HG02642 (cell line): ENCODE data around the gene PDXP.
A peak's percentile ranks its signal among the peaks of the same experiment; 100 is the strongest.
"Not testable (repeated sequence)": the region's sequence is repeated elsewhere in the genome, so short reads cannot be mapped to it uniquely, and the experiment has no call there.

ENCODE experiments used
- ATAC-seq: cut with Tn5 transposase; IDR thresholded peaks from one replicate; pipeline ENCODE4 v1.9.1; 2021; ENCODE audit warnings: mild to moderate bottlenecking; ENCODE audit not compliant: unreplicated experiment, poor library complexity

The PDXP gene

GRCh38 chr22:37641561-37641949, 17.0 kb upstream of the PDXP start:
- ATAC-seq, result no peak

GRCh38 chr22:37643225-37643847, 15.2 kb upstream of the PDXP start:
- peak; percentile 53 for ATAC-seq

DNA sequence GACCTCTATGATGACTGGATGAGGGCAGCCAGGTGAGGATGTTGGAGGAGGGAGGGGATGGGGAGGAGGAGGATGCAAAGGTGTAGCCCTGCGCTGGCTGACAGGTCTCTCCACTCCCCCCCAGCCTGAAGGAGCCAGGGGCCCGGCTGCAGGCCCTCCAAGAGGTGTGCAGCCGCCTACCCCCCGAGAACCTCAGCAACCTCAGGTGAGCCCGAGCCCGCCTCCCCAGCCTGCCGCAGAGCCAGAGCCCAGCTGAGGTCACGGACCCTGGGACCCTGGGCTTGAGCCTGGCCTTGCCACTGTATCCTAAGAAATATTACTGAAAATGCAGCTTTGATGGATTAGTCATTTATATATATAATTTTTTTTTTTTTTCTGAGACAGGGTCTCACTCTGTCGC, 11.2 kb upstream of the PDXP start:
- no peak for ATAC-seq

- ATAC-seq, result no peak
Measured at GRCh38 chr22:37647928-37648327, 10.6 kb upstream of the PDXP start.

DNA sequence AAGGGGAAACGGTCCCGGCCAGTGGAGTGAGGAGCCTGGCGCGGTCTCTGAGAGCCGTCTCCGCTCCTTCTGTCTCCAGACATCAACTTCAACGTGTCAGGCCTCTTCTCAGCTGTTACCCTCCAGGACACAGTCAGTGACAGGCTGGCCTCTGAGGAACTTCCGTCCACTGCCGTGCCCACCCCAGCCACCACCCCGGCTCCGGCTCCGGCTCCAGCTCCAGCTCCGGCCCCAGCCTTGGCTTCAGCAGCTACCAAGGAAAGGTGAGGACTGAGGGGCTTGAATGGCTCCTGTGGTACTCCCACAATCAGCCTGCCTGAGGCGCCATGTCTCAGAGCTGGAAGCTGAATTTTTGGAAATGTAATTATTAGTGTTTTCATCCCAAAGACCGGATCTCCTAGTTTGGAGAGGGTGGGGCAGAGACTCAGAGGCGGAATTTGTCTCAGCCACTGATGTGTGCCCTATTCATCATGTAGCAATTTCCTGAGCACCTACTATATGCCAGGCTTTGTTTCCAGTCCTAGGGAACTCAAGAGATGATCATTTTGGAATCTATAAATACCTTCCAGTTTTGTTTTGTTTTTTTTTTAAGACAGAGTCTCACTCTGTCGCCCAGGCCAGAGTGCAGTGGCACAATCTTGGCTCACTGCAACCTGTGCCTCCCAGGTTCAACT, 7.9 kb upstream of the PDXP start:
- no peak for ATAC-seq

DNA sequence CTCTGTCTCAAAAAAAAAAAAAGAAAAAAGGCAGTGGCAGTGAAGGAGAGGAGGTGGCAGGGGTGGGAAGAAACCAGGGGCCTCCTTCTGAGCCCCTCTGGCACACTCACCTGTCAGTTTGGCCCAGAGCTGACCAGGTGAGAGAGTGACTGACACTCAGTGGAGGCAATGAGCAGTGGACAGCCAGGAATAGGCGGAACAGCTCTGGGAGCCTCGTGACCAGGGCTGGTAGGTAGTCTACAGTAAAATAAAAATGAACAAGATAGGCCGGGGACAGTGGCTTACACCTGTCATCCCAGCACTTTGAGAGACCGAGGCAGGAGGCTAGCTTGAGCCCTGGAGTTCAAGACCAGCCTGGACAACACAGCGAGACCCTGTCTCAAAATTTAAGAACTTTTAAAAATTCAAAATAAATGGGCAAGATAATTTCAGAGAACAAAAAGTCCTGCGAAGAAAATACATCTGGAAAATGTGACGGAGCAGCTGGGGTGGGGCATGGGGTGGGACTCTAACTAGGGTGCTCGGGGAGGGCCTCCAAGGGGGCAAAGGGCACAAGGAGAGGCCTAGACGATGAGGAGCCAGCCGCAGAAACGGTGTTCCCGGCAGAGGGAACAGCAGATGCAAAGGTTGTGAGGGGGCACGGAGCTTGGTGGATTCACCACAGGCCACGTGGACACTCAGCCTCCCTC, 3.8 kb upstream of the PDXP start:
- ATAC-seq, result no peak

DNA sequence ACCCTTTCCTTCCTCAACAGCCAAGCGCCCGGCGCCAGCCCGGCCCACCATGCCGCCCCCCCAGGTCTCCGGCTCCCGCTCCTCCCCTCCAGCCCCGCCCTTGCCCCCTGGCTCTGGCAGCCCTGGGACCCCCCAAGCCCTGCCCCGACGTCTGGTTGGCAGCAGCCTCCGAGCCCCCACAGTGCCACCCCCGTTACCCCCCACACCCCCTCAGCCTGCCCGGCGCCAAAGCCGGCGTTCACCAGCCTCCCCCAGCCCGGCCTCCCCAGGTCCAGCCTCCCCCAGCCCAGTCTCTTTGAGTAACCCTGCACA, 3.3 kb upstream of the PDXP start:
- ATAC-seq, result no peak

DNA sequence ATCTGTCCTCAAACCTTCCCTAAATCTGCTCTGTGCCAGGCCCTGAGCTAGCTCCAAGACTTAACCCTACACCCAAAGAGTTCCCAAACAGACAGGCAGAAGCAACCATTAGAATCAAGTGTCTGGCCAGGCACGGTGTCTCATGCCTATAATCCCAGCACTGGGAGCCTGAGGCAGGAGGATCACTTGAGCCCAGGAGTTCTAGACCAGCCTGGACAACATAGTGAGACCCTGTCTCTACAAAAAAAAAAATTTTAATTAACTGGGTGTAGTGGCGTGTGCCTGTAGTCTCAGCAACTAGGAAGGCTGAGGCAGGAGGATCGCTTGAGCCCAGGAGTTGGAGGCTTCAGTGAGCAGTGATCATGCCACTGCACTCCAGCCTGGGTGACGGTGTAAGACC, 1.9 kb upstream of the PDXP start:
- not testable (repeated sequence) for ATAC-seq

DNA sequence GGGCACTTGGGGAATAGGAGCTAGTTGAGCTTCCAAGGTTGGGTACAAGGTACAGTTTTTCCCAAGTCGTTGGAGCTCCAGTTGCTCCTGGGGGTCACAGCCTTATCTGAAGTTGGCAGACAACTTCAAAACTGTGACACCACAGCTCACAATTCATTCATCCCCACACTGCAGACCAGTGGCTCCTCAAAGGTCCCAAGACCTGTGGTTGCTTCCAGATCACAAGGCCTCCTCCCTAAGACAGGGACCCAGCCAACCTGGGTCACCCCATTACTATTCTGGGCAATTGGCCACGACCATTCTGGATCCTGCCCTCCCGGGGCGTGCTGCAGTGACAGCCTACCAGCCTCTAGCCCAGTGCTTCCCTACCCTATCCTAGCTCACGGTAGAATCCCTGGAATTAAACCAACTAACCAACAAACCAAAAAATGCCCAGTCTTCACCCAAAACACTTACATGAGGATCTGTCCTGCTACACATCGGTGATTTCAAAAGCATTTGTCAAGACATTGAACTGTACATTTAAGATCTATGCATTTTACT, 862 bp upstream of the PDXP start:
- ATAC-seq, result no peak

DNA sequence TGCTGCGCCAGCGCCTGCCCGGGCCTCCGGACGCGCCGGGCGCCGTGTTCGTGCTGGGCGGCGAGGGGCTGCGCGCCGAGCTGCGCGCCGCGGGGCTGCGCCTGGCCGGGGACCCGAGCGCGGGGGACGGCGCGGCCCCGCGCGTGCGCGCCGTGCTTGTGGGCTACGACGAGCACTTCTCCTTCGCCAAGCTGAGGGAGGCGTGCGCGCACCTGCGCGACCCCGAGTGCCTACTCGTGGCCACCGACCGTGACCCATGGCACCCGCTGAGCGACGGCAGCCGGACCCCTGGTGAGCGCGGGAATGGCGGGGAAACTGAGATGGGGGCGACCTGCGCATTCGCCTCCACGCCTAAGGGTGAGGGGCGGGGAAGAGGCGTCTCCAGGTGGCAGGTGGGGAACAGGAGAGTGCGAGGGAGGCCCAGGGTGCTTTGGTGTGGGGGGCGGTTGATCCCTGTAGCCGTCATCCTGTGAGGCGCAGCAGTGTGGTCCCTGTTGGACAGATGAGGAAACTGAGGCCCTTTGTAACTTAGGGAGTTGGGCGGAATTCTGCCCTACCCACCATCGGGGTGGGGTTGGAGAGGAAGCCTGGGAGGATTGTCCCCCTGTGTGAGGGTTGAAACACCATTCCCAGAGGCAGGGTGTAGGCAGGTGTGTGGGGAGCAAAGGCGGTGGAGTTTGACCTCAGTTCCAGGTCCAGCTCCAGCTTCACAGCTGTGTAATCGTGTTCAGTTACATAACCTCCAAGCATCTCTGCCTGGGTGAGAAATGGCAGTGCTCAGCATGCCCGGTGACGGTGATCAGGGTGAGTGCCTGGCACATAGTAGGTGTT, 758 bp downstream of the PDXP start:
- peak; percentile 23 for ATAC-seq

GRCh38 chr22:37659897-37660708, 1.6 kb downstream of the PDXP start:
- no peak for ATAC-seq

DNA sequence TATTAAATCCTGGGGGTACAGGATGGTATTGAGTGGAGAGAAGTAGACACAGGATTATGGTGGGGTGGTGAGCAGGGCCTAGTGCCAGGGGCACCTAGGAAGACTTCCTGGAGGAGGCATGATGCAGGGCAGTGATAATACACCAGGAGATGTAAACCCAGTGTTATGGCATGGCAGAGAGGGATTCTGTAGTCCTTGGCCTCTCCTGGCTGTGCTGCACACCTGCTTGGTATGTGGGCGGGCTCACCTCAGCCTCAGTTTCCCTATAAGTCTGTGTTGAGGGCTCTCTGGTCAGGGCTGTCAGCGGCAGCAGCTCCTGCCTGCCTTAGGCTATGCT, 2.2 kb downstream of the PDXP start:
- no peak for ATAC-seq

DNA sequence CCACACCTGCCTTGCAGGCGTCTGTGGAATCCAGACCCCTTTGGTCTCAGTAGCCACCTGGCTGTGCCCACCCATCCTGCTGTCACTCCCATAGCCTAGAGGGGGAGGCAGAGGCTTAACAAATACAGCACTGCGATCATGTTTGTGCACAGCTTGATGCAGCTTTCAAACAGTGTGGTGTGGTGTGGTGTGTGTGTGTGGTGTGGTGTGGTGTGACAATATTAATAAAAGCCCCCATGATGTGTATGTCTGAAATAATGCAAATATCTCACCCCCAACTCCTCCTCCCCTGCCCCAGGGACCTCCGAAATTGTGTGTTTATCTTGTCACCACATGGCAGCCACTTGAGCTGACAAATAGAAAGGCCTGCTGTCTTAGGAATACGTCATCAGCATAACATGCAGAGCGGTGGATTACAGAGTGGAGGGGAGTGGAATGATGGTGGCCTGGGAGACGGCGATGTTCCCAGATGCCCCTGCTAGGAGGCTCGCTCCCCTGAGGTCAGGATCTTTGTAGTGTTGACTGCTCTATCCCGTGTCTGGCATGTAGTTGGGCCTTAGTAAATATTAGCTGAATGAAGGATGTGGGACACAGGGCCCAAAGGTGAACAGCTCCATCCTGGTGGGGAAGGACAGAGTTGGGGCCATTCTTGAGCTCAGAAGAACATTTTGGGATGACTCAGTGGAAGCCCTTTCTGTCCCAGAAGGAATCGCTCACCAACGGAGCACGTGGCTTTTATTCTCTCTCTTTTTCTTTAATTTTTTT, 2.8 kb downstream of the PDXP start:
- ATAC-seq, result no peak

DNA sequence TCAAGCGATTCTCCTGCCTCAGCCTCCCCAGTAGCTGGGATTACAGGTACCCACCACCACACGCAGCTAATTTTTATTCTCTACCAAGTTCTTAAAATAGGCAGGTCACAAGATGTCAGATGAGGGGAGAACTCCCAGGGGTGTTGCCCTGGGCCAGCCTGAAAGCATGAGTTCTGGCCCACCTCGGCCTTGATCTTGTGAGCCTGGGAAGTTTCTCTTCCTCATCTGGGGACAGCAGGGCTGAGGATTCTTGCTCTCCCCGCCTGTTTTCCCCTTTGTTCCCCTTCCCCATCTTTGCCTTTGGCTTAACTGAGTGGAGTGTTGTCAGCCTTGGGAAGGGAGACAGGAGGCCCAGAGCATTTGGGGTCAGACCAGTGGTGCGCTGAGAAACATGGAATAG, 3.5 kb downstream of the PDXP start:
- ATAC-seq, result no peak

GRCh38 chr22:37663521-37664140, 5.1 kb downstream of the PDXP start:
- ATAC-seq, result no peak

- no peak for ATAC-seq
Measured at GRCh38 chr22:37664249-37665101, 6.0 kb downstream of the PDXP start.

- ATAC-seq, result no peak
Measured at GRCh38 chr22:37665487-37665886, 7.0 kb downstream of the PDXP start.

DNA sequence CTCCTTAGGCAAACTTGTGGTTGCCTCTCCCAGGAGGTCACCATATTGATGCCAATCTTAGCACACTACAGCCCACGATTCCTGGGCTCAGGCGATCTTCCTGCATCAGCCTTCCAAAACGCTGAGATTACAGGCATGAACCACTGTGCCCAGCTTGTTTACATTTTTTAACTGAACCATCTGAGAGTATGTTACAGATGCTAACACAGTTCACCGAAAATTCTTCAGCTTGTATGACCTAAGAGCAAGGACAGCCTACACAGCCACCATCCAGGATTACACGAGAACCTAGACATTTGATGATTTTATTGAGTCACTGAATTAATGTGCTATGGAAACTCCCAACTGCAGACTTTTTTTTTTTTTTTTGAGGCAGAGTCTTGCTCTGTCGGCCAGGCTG, 11.1 kb downstream of the PDXP start:
- ATAC-seq, result no peak
